ENCODE results near the gene SLC36A3.
A peak's percentile ranks its signal among the peaks of the same experiment; 100 is the strongest.
"Not testable (repeated sequence)": the region's sequence is repeated elsewhere in the genome, so short reads cannot be mapped to it uniquely, and the experiment has no call there.

Gene SLC36A3

GRCh38 chr5:151238303-151238741, 65.2 kb downstream of the SLC36A3 start:
- Histone ChIP-seq H3K36me3 (ENCODE audit: control insufficient read depth, insufficient read depth, low read length) (no peaks in the 10 kb centered on the region), H3K27me3 (replicated peaks; ENCODE audit: control insufficient read depth, insufficient read depth, low read length) (no peaks in the 10 kb centered on the region), H3K4me3 (replicated peaks; ENCODE audit: low read depth, low read length) (peak overlapping the region; percentile 45)
- DNase-seq (ENCODE audit: extremely low read depth, insufficient read length), result peak; percentile 81
- peak; percentile 30 for TF ChIP-seq CTCF (IDR thresholded peaks at IDR 0.05; ENCODE audit: insufficient read depth, low read length, poor library complexity, severe bottlenecking)

GRCh38 chr5:151237685-151238084, 65.9 kb downstream of the SLC36A3 start:
- no peak for DNase-seq (ENCODE audit: extremely low read depth, insufficient read length)
- no peak for TF ChIP-seq CTCF (IDR thresholded peaks at IDR 0.05; ENCODE audit: insufficient read depth, low read length, poor library complexity, severe bottlenecking)
- Histone ChIP-seq H3K27me3 (replicated peaks; ENCODE audit: control insufficient read depth, insufficient read depth, low read length) (no peaks in the 10 kb centered on the region), H3K4me3 (replicated peaks; ENCODE audit: low read depth, low read length) (no peak overlapping the region), H3K36me3 (ENCODE audit: control insufficient read depth, insufficient read depth, low read length) (no peaks in the 10 kb centered on the region)

GRCh38 chr5:151236888-151237287, 66.7 kb downstream of the SLC36A3 start:
- Histone ChIP-seq H3K4me3 (replicated peaks; ENCODE audit: low read depth, low read length) (no peak overlapping the region), H3K36me3 (ENCODE audit: control insufficient read depth, insufficient read depth, low read length) (no peaks in the 10 kb centered on the region), H3K27me3 (replicated peaks; ENCODE audit: control insufficient read depth, insufficient read depth, low read length) (no peaks in the 10 kb centered on the region)
- TF ChIP-seq CTCF (IDR thresholded peaks at IDR 0.05; ENCODE audit: insufficient read depth, low read length, poor library complexity, severe bottlenecking), result no peak
- no peak for DNase-seq (ENCODE audit: extremely low read depth, insufficient read length)

GRCh38 chr5:151235239-151235571, 68.4 kb downstream of the SLC36A3 start:
- DNase-seq (ENCODE audit: extremely low read depth, insufficient read length); H3K4me3 ChIP-seq (replicated peaks; ENCODE audit: low read depth, low read length); H3K36me3 ChIP-seq (ENCODE audit: control insufficient read depth, insufficient read depth, low read length); H3K27me3 ChIP-seq (replicated peaks; ENCODE audit: control insufficient read depth, insufficient read depth, low read length): not testable (repeated sequence)

- H3K4me3 ChIP-seq (replicated peaks; ENCODE audit: low read depth, low read length), result no peak overlapping the region
- peak; percentile 67 for DNase-seq (ENCODE audit: extremely low read depth, insufficient read length)
- H3K36me3 ChIP-seq (ENCODE audit: control insufficient read depth, insufficient read depth, low read length), result no peaks in the 10 kb centered on the region
- TF ChIP-seq CTCF (IDR thresholded peaks at IDR 0.05; ENCODE audit: insufficient read depth, low read length, poor library complexity, severe bottlenecking), result peak; percentile 1
- H3K27me3 ChIP-seq (replicated peaks; ENCODE audit: control insufficient read depth, insufficient read depth, low read length), result no peaks in the 10 kb centered on the region
Measured at GRCh38 chr5:151234476-151235238, 68.9 kb downstream of the SLC36A3 start.

GRCh38 chr5:151233616-151234085, 69.9 kb downstream of the SLC36A3 start:
- H3K36me3 ChIP-seq (ENCODE audit: control insufficient read depth, insufficient read depth, low read length), result no peaks in the 10 kb centered on the region
- TF ChIP-seq CTCF (IDR thresholded peaks at IDR 0.05; ENCODE audit: insufficient read depth, low read length, poor library complexity, severe bottlenecking), result no peak
- no peak for DNase-seq (ENCODE audit: extremely low read depth, insufficient read length)
- H3K4me3 ChIP-seq (replicated peaks; ENCODE audit: low read depth, low read length), result peak overlapping the region; percentile 36; the same call in 1 of the 2 replicates
- H3K27me3 ChIP-seq (replicated peaks; ENCODE audit: control insufficient read depth, insufficient read depth, low read length), result no peaks in the 10 kb centered on the region

Measured in GM06990 (cell line).